ENCODE data around the gene ABCB8. TPM values are rescaled to one million over a fixed set of nuclear protein-coding genes. Genes with fewer than 3 reads are reported as not detected.

The ABCB8 gene
- total RNA-seq, 1 donor from 2014 or later, result 7.9 TPM

DNA sequence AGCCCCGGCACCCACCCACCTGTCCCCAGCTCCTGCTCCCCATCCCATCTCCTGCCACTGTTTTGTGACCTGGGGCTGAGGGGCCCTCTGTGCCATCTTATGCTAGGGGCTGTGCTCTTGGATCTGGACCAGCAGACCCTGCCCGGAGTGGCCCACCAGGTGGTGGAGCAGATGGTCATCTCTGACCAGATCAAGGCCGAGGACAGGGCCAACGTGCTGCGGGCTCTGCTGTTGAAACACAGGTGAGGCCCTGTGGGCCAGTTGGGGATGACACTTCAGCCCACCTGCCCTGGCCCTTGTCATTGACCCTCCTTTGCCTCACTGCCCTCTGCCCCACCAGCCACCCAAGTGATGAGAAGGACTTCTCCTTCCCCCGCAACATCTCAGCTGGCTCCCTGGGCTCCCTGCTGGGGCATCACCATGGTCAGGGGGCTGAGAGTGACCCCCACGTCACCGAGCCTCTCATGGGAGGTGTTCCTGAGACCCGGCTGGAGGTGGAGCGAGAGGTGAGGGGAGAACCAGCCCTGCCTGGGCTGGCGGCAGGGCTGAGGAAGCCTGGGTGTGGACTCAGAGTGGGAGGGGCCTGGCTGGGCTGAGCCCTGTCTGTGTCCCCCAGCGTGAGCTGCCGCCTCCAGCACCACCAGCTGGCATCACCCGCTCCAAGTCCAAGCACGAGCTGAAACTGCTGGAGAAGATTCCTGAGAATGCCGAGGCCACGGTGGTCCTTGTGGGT lies 41.8 kb downstream of the ABCB8 start:
- no peak for DNase-seq (ENCODE audit: low spot score)
- Histone ChIP-seq H3F3A (ENCODE audit: low read depth) (no peaks in the 10 kb centered on the region), H3K9ac (no peak overlapping the region), H3K36me3 (no peaks in the 10 kb centered on the region), H3K4me3 (no peak overlapping the region), H3K27ac (no peak overlapping the region), H3K4me1 (no peaks in the 10 kb centered on the region), H4K20me1 (ENCODE audit: low read depth) (peaks cover 5% of the 10 kb centered on the region), H3K79me2 (ENCODE audit: low read depth) (no peaks in the 10 kb centered on the region), H3K4me2 (no peak overlapping the region), H2AFZ (replicated peaks) (no peak overlapping the region), H3K27me3 (no peaks in the 10 kb centered on the region), H3K9me3 (ENCODE audit: low read depth) (no peaks in the 10 kb centered on the region)
- TF ChIP-seq EZH2 (IDR thresholded peaks at IDR 0.05) (no peak), EZH2phosphoT487 (IDR thresholded peaks at IDR 0.05) (no peak)
- TF ChIP-seq, protein P1, sequence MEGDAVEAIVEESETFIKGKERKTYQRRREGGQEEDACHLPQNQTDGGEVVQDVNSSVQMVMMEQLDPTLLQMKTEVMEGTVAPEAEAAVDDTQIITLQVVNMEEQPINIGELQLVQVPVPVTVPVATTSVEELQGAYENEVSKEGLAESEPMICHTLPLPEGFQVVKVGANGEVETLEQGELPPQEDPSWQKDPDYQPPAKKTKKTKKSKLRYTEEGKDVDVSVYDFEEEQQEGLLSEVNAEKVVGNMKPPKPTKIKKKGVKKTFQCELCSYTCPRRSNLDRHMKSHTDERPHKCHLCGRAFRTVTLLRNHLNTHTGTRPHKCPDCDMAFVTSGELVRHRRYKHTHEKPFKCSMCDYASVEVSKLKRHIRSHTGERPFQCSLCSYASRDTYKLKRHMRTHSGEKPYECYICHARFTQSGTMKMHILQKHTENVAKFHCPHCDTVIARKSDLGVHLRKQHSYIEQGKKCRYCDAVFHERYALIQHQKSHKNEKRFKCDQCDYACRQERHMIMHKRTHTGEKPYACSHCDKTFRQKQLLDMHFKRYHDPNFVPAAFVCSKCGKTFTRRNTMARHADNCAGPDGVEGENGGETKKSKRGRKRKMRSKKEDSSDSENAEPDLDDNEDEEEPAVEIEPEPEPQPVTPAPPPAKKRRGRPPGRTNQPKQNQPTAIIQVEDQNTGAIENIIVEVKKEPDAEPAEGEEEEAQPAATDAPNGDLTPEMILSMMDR (IDR thresholded peaks at IDR 0.05), result no peak
- H3K27me3 Mint-ChIP-seq (ENCODE audit: insufficient read depth, low read depth), result peaks cover 3% of the 10 kb centered on the region
- peaks cover 2% of the 10 kb centered on the region for H3K4me1 Mint-ChIP-seq
- H3K27ac Mint-ChIP-seq, result no peak overlapping the region
- no peaks in the 10 kb centered on the region for H3K9me3 Mint-ChIP-seq
- H3K36me3 Mint-ChIP-seq, result peaks cover 11% of the 10 kb centered on the region
- no peak overlapping the region for H3K4me3 Mint-ChIP-seq

DNA sequence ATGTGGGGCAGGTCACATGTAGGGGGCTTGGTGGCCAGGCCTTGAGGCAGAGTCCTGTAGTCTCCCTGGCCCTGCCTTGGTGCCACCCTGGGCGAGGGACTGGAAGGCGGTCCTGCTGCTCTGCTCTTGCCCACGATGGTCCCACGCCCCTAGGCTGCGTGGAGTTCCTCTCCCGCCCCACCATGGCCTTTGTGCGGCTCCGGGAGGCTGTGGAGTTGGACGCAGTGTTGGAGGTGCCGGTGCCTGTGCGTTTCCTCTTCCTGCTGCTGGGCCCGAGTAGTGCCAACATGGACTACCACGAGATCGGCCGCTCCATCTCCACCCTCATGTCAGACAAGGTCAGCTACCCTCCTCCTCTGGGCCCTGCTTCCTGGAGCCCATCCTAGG lies 42.3 kb downstream of the ABCB8 start:
- Histone ChIP-seq H3K36me3 (no peaks in the 10 kb centered on the region), H3K27ac (no peak overlapping the region), H2AFZ (replicated peaks) (no peak overlapping the region), H3K9me3 (ENCODE audit: low read depth) (no peaks in the 10 kb centered on the region), H3K4me1 (no peaks in the 10 kb centered on the region), H3K27me3 (no peaks in the 10 kb centered on the region), H4K20me1 (ENCODE audit: low read depth) (no peaks in the 10 kb centered on the region), H3K9ac (no peak overlapping the region), H3K4me3 (no peak overlapping the region), H3F3A (ENCODE audit: low read depth) (no peaks in the 10 kb centered on the region), H3K4me2 (no peak overlapping the region), H3K79me2 (ENCODE audit: low read depth) (no peaks in the 10 kb centered on the region)
- Mint-ChIP-seq H3K4me1 (peaks cover 2% of the 10 kb centered on the region), H3K9me3 (no peaks in the 10 kb centered on the region), H3K4me3 (no peak overlapping the region), H3K27ac (no peak overlapping the region), H3K36me3 (peaks cover 13% of the 10 kb centered on the region), H3K27me3 (ENCODE audit: insufficient read depth, low read depth) (peaks cover 5% of the 10 kb centered on the region)
- TF ChIP-seq EZH2 (IDR thresholded peaks at IDR 0.05) (no peak), EZH2phosphoT487 (IDR thresholded peaks at IDR 0.05) (no peak)
- TF ChIP-seq, protein P1 (IDR thresholded peaks at IDR 0.05), result no peak
- no peak for DNase-seq (ENCODE audit: low spot score)

DNA sequence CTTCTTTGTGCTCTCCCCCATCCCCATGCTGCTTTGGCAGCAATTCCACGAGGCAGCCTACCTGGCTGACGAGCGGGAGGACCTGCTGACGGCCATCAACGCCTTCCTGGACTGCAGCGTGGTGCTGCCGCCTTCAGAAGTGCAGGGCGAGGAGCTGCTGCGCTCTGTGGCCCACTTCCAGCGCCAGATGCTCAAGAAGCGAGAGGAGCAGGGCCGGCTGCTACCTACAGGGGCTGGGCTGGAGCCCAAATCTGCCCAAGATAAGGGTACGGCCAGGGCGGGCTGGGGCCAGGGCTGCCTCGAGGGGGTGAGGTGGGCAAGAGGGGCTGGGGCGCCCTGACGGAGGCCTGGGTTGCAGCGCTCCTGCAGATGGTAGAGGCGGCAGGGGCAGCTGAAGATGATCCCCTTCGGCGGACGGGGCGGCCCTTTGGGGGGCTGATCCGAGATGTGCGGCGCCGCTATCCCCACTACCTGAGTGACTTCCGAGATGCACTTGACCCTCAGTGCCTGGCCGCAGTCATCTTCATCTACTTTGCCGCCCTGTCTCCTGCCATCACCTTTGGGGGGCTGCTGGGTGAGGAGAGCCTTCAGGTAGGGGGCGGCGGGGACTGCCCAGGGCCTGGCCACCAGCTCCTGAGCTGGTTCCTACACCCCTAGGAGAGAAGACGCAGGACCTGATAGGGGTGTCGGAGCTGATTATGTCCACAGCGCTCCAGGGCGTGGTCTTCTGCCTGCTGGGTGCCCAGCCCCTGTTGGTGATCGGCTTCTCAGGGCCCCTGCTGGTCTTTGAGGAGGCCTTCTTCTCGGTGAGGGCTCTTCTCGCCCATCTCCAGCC lies 43.0 kb downstream of the ABCB8 start:
- no peak for TF ChIP-seq EZH2phosphoT487 (IDR thresholded peaks at IDR 0.05)
- no peak for TF ChIP-seq EZH2 (IDR thresholded peaks at IDR 0.05)
- TF ChIP-seq, protein P1 (IDR thresholded peaks at IDR 0.05), result no peak
- Histone ChIP-seq H3K79me2 (ENCODE audit: low read depth) (no peaks in the 10 kb centered on the region), H3K36me3 (no peaks in the 10 kb centered on the region), H3K4me2 (no peak overlapping the region), H3K9me3 (ENCODE audit: low read depth) (no peaks in the 10 kb centered on the region), H3K4me1 (no peaks in the 10 kb centered on the region), H3K27me3 (no peaks in the 10 kb centered on the region), H2AFZ (replicated peaks) (no peak overlapping the region), H3K4me3 (no peak overlapping the region), H4K20me1 (ENCODE audit: low read depth) (no peaks in the 10 kb centered on the region), H3K9ac (no peak overlapping the region), H3K27ac (no peak overlapping the region), H3F3A (ENCODE audit: low read depth) (no peaks in the 10 kb centered on the region)
- Mint-ChIP-seq H3K4me1 (peaks cover 2% of the 10 kb centered on the region), H3K27me3 (ENCODE audit: insufficient read depth, low read depth) (peaks cover 8% of the 10 kb centered on the region), H3K4me3 (no peak overlapping the region), H3K36me3 (peaks cover 14% of the 10 kb centered on the region), H3K27ac (no peak overlapping the region), H3K9me3 (no peaks in the 10 kb centered on the region)
- DNase-seq (ENCODE audit: low spot score), result no peak

All from neural progenitor cell (in vitro differentiated cells).